DND-41 (cell line): ENCODE data around the gene SNCAIP.

Experiments
- ATAC-seq: fragments of 200-7000 bp; cut with Tn5 transposase; 3 replicates; pipeline ENCODE4 v1.9.1; 2021; ENCODE audit warnings: low read depth; ENCODE audit not compliant: insufficient read depth
- DNase-seq: peaks from one replicate; pipeline ENCODE4 v3.0.0-alpha.2; 2020
- H2AFZ ChIP-seq: 2 replicates; pipeline ENCODE4 v1.6.0; 2012; ENCODE audit warnings: low read depth, low read length
- H3K27ac ChIP-seq: 2 replicates; pipeline ENCODE4 v1.5.1; 2012; ENCODE audit warnings: low read length, inconsistent platforms
- H3K27me3 ChIP-seq: fragments of 200-600 bp; sonication (generic); 2 replicates; pipeline ENCODE4 v1.6.0; 2012; ENCODE audit warnings: low read length, mild to moderate bottlenecking, inconsistent platforms; ENCODE audit not compliant: insufficient read depth, poor library complexity
- H3K36me3 ChIP-seq: 2 replicates; pipeline ENCODE4 v1.5.1; 2012; ENCODE audit warnings: low read length, inconsistent platforms; ENCODE audit not compliant: insufficient read depth
- H3K4me1 ChIP-seq: 2 replicates; pipeline ENCODE4 v1.5.1; 2012; ENCODE audit warnings: mild to moderate bottlenecking, low read length; ENCODE audit not compliant: insufficient read depth
- H3K4me2 ChIP-seq: 2 replicates; pipeline ENCODE4 v1.6.0; 2012; ENCODE audit warnings: mild to moderate bottlenecking, moderate library complexity, low read length, inconsistent platforms; ENCODE audit not compliant: insufficient read depth
- H3K4me3 ChIP-seq, 2 experiments: fragments of 200-600 bp in 1 of 2; shearing (Covaris generic) in 1 of 2; 2 replicates each; pipeline ENCODE4 v1.5.1; 2012 to 2016; ENCODE audit warnings: inconsistent platforms in 2 of 2, low read length in 2 of 2, mild to moderate bottlenecking in 2 of 2, low read depth in 1 of 2, moderate library complexity in 1 of 2
- H3K79me2 ChIP-seq: 2 replicates; pipeline ENCODE4 v1.6.0; 2012; ENCODE audit warnings: low read length, inconsistent platforms; ENCODE audit not compliant: insufficient read depth
- H3K9ac ChIP-seq: 2 replicates; pipeline ENCODE4 v1.6.0; 2012; ENCODE audit warnings: low read depth, mild to moderate bottlenecking, inconsistent platforms, low read length, moderate library complexity
- H3K9me3 ChIP-seq: 2 replicates; pipeline ENCODE4 v1.5.1; 2012; ENCODE audit warnings: low read length, moderate library complexity, mild to moderate bottlenecking, inconsistent platforms; ENCODE audit not compliant: insufficient read depth, severe bottlenecking
- H4K20me1 ChIP-seq: 2 replicates; pipeline ENCODE4 v1.6.0; 2012; ENCODE audit warnings: low read length; ENCODE audit not compliant: insufficient read depth
- CTCF ChIP-seq: IDR thresholded peaks from 2 replicates; pipeline ENCODE4 v1.5.1; 2012; ENCODE audit warnings: borderline replicate concordance, low read length, moderate library complexity, mild to moderate bottlenecking; ENCODE audit not compliant: poor library complexity, severe bottlenecking; ENCODE audit errors: extremely low read depth
- EZH2 ChIP-seq: IDR thresholded peaks from 3 replicates; pipeline ENCODE4 v1.6.1; 2012; ENCODE audit warnings: borderline replicate concordance, low read depth, mild to moderate bottlenecking, moderate library complexity, low read length, inconsistent platforms; ENCODE audit not compliant: severe bottlenecking

Gene SNCAIP

GRCh38 chr5:122311961-122312590, at the start of gene SNCAIP:
SNCAIP (plus strand) TSS chr5:122312237; CDS start chr5:122391135, 78,898 bp downstream.
- H4K20me1 ChIP-seq = no peaks in the 10 kb centered on the region
- no peaks in the 10 kb centered on the region for H3K27me3 ChIP-seq
- no peak within 1 kb of the TSS for H3K4me3 ChIP-seq
- no peaks in the 10 kb centered on the region for H3K9me3 ChIP-seq
- H3K79me2 ChIP-seq = no peaks in the 10 kb centered on the region
- no peak within 1 kb of the TSS for H3K9ac ChIP-seq
- H3K27ac ChIP-seq = no peak within 1 kb of the TSS
- no peak within 1 kb of the TSS for H3K4me2 ChIP-seq
- TF ChIP-seq CTCF = no peak
- no peak for TF ChIP-seq EZH2
- H3K4me1 ChIP-seq = no peaks in the 10 kb centered on the region
- no peak for DNase-seq
- H3K36me3 ChIP-seq = no peaks in the 10 kb centered on the region
- ATAC-seq = no peak
- no peak within 1 kb of the TSS for H2AFZ ChIP-seq

DNA sequence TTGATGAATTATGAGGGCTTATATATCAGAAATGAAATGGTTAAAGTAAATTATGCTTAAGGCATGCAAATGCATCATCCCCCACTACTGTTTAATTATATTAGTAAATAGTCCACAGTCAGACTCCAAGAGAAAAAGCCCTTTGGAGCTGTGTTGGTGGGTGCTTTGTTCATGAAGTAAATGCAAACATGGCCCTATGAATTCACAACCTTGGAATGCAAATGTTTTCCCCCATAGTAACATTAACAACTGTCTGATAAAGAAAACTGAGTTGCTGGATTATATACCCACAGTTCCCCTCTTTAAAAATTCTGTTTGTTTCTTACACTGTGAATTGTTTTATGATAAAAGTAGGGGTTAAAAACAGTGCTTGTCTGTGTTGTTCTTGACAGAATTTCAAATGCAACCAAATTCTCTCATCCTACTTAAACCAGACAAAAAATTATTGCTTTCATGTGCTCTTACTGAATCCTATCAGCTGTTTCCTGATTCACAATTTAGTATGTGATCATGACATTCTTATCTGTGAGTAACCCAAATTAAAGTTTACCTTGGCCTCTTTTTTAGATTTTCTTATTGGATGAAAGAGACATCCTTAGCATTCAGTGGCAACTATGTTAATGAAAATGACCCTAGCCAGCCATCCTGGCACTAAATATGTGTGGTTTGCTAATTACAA, 48.5 kb upstream of the SNCAIP start:
- TF ChIP-seq CTCF (no peak), EZH2 (no peak)
- H3K27ac ChIP-seq = no peak overlapping the region
- H2AFZ ChIP-seq = no peak overlapping the region
- ATAC-seq (no peak), DNase-seq (no peak)
- no peaks in the 10 kb centered on the region for H4K20me1 ChIP-seq
- H3K27me3 ChIP-seq = no peaks in the 10 kb centered on the region
- no peak overlapping the region for H3K9ac ChIP-seq
- H3K4me1 ChIP-seq = no peaks in the 10 kb centered on the region
- H3K4me2 ChIP-seq = no peak overlapping the region
- no peaks in the 10 kb centered on the region for H3K9me3 ChIP-seq
- H3K4me3 ChIP-seq = no peak overlapping the region
- H3K79me2 ChIP-seq = no peaks in the 10 kb centered on the region
- H3K36me3 ChIP-seq = no peaks in the 10 kb centered on the region

DNA sequence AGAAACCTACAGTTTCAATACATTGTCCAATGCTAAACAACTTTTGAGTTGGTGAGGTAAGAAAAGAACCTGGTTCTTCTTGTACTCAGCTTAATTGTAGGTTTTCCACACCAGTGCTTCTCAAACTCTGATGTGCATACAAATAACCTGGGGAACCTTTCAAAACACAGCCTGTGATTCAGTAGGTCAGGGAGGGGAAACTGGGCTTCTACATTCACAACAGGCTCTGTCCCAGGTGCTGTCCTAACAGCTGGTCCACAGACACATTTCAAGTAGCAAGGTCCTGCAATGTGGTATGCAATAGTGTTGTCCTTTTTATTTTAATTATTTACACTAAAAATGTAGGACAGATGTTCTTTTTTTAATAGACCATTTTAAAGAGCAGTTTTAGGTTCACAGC, 47.4 kb upstream of the SNCAIP start:
- H4K20me1 ChIP-seq = no peaks in the 10 kb centered on the region
- H3K27ac ChIP-seq = no peak overlapping the region
- H2AFZ ChIP-seq = no peak overlapping the region
- H3K9me3 ChIP-seq = no peaks in the 10 kb centered on the region
- no peaks in the 10 kb centered on the region for H3K79me2 ChIP-seq
- no peaks in the 10 kb centered on the region for H3K36me3 ChIP-seq
- H3K27me3 ChIP-seq = no peaks in the 10 kb centered on the region
- H3K4me3 ChIP-seq = no peak overlapping the region
- DNase-seq (no peak), ATAC-seq (no peak)
- no peak for TF ChIP-seq CTCF
- no peak for TF ChIP-seq EZH2
- H3K4me2 ChIP-seq = no peak overlapping the region
- no peaks in the 10 kb centered on the region for H3K4me1 ChIP-seq
- no peak overlapping the region for H3K9ac ChIP-seq
